ENCODE results near the gene HRAS. TPM values are rescaled to one million over a fixed set of nuclear protein-coding genes. Genes with fewer than 3 reads are reported as not detected.

The HRAS gene
- total RNA-seq, 1 donor from 2014 or later = 63.2 TPM

DNA sequence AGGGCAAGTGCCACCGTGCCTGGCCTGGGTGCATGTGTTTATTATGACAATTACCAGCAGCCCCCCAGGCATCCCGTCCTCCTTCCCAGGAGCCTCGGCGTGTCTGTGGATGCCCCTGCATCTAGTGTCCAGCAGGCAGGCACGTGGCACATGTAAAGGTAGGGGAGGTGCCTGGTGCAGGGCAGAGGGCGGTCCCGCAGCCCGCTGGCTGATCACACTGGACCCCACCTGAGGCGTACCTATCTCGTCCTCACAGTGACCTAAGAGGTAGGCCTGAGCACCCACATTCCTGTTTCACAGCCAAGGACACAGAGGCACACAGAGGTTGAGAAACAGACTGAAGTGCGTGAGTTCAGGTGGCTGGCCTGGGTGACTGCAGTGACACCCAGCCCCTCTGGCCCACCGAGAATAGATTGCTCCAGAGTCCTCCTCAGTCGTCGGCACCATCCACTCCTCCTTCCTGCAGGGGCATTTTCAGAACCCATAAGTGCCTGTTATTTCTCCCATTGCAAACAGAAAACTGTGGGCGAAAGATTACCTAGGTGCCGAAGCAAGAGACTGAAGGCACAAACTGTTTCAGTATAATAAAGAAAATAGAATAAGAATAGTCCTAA lies 37.9 kb upstream of the HRAS start:
- TF ChIP-seq, protein P1, sequence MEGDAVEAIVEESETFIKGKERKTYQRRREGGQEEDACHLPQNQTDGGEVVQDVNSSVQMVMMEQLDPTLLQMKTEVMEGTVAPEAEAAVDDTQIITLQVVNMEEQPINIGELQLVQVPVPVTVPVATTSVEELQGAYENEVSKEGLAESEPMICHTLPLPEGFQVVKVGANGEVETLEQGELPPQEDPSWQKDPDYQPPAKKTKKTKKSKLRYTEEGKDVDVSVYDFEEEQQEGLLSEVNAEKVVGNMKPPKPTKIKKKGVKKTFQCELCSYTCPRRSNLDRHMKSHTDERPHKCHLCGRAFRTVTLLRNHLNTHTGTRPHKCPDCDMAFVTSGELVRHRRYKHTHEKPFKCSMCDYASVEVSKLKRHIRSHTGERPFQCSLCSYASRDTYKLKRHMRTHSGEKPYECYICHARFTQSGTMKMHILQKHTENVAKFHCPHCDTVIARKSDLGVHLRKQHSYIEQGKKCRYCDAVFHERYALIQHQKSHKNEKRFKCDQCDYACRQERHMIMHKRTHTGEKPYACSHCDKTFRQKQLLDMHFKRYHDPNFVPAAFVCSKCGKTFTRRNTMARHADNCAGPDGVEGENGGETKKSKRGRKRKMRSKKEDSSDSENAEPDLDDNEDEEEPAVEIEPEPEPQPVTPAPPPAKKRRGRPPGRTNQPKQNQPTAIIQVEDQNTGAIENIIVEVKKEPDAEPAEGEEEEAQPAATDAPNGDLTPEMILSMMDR (conservative IDR thresholded peaks at IDR 0.05; ENCODE audit: low read depth, low read length) = no peak
- H3K4me3 ChIP-seq (ENCODE audit: low read depth, low read length) = no peak overlapping the region
- DNase-seq (ENCODE audit: low read depth) = no peak

DNA sequence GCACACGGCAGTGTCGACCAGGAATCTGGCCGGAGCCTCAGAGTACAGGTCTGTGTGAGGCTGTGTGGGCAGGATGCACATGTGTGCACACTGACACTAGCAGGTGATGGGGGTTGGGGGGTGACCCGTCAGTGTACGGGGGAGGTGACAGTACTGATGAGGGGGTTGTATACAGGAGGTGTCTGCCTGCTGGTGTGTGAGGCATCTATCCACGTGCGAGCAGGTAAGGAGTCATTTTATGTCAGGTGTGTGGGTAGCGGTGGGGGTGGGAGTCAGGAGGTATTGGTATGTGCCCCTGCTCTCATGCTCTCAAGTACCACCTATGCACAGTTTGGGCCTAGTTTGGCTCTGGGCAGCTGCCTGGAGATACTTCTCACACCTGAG lies 36.4 kb upstream of the HRAS start:
- DNase-seq (ENCODE audit: low read depth) = no peak
- TF ChIP-seq, protein P1 (conservative IDR thresholded peaks at IDR 0.05; ENCODE audit: low read depth, low read length) = no peak
- H3K4me3 ChIP-seq (ENCODE audit: low read depth, low read length) = no peak overlapping the region

DNA sequence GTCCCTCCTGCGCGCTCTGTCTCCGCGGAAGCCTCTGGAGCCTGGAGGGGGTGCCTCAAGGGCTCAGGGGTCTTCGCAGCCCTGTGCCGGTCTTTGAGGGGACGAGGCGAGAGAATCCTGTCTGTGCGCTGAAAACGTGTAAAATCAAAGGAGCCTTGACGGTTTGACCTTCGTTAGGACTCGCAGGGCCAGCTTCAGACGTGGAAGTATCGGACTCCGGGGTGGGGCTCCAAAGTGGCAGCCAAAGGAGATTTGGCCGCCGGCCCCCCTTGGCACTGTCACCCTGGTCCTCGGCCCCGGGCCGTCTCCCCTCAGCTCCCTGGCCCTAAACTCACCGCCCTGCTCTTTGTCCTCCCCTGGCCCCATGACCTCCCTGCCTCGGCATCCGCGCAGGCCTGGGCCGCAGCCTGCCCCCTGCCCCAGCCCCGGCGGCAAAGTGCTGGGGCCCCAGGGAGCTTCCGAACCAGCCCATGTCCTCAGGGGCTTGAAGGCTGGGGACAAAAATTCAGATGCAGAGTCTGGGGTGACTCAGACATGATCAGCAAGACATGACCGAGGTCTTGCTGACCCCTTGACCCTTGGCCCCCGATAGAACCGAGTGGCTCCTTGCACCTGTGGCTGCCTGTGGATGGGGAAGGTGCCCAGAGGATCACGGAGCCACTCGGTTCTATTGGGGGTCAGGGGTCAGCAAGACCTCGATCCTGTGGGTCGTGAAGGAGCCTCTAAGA lies 33.9 kb upstream of the HRAS start:
- no peak for DNase-seq (ENCODE audit: low read depth)
- TF ChIP-seq, protein P1 (conservative IDR thresholded peaks at IDR 0.05; ENCODE audit: low read depth, low read length) = no peak
- H3K4me3 ChIP-seq (ENCODE audit: low read depth, low read length) = peak overlapping the region; percentile 78

GRCh38 chr11:568306-569157 lies 33.2 kb upstream of the HRAS start:
- peak overlapping the region; percentile 86 for H3K4me3 ChIP-seq (ENCODE audit: low read depth, low read length)
- DNase-seq (ENCODE audit: low read depth) = no peak
- TF ChIP-seq, protein P1 (conservative IDR thresholded peaks at IDR 0.05; ENCODE audit: low read depth, low read length) = no peak

DNA sequence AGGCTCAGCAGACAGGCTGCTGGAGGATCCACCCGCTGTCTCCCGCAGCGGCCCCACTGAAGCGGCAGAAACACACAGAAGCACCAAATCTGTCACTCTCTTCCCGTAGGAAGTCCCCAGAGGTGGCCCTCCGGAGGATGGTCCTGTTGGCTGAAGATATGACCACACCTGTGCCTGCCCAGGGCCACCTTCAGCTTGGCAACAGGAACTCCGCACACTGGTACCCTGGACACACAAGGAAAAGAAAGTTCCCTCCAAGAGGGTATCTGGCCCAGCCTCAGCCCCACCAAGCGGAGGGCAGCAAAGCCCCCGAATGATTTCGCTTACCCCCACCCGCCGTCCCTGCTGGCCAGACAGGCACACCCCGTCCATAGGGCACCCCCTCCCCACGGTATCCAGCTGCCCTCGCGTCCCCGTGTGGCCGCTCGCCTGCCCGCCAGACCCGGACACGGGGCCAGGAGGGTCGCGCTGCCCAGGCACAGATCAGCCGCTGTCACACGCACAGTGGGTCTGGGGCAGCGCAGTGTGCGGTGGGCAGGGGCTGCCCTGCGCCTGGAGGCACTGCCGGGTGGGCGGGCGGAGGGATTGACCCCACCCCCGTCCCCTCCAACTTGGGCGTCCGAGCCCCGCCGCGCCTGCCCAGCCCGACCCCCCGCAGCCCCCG lies 32.4 kb upstream of the HRAS start:
- H3K4me3 ChIP-seq (ENCODE audit: low read depth, low read length) = peak overlapping the region; percentile 86
- DNase-seq (ENCODE audit: low read depth) = no peak
- TF ChIP-seq, protein P1 (conservative IDR thresholded peaks at IDR 0.05; ENCODE audit: low read depth, low read length) = no peak

- peak overlapping the region; percentile 86 for H3K4me3 ChIP-seq (ENCODE audit: low read depth, low read length)
- TF ChIP-seq, protein P1 (conservative IDR thresholded peaks at IDR 0.05; ENCODE audit: low read depth, low read length) = no peak
- DNase-seq (ENCODE audit: low read depth) = no peak
Observed at GRCh38 chr11:567011-567628, 31.7 kb upstream of the HRAS start.

Measured in epithelial cell of proximal tubule (primary cell).